Posterior vena cava (tissue), 2 donors: ENCODE measurements around the gene CCT6A. TPM values are rescaled to one million over a fixed set of nuclear protein-coding genes. Genes with fewer than 3 reads are reported as not detected.
A peak's percentile ranks its signal among the peaks of the same experiment; 100 is the strongest.
"Not testable (repeated sequence)": the region's sequence is repeated elsewhere in the genome, so short reads cannot be mapped to it uniquely, and the experiment has no call there.

Experiments used
- DNase-seq: peaks from one replicate; pipeline ENCODE4 v3.0.0-alpha.2; 2020; ENCODE audit warnings: low spot score
- intact Hi-C, 2 donors: fragments of 100-400 bp; cut with DNase I; formaldehyde crosslinking; loops; one replicate each; pipeline versions ENCODE4 v1.14.1 to v1.14.2; 2022 to 2023
- total RNA-seq, 2 donors: library from RNA; stranded (reverse); fragmentation: NEBNext Ultra II Directional; extraction: Animal tissue kit (Norgen Biotek cat#: 25700); gene quantifications; one replicate each; pipeline ENCODE4 v1.2.1, GENCODE V29; 2021
- donor health status: DM: yes; HTN: yes; CAD: no.
- donor health status: DM: yes; HTN: yes; CAD: no.

Gene CCT6A
- total RNA-seq, 2 donors from 2014 or later, result 75.9 to 87.9 TPM

DNA sequence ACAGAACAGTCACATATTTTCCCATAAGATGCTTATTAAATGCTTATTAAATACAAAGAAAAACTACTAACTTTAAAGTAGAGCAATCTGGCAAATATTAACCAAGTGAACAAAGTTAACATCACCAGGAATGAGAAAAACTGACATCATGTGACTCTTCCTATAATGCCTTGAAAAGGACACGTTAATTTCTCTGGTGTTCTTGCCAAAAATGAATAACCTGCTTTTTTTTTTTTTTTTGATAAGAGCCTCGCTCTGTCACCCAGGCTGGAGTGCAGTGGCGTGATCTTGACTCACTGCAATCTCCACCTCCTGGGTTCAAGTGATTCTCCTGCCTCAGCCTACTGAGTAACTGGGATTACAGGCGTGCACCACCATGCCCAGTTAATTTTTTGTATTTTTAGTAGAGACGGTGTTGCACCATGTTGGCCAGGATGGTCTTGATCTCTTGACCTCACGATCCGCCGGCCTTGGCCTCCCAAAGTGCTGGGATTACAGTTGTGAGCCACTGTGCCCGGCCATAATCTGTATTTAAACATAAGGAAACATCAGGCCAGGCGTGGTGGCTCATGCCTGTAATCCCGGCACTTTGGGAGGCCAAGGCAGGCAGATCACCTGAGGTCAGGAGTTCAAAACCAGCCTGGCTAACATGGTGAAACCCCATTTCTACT, 4.0 kb upstream of the CCT6A start:
- DNase-seq, result peak; percentile 47
- intact Hi-C loops, result not testable (repeated sequence)

DNA sequence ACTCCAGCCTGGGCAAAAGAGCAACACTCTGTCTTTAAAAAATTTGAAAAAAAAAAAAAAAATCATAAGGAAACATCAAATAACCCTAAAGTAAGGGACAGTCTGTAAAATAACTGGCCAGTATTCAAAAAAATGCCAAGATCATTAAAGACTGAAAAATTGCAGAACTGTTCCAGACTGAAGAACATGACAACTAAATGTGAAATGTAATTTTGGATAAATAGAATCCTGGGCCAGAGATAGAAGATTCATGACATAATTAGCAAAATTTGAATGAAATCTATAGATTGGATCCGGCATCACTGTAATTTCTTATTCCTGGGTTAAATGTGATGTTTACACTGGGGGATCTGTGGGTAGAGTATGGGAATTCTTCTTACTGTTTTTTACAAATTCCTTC, 3.3 kb upstream of the CCT6A start:
- intact Hi-C loops, result no loop called here
- DNase-seq, result no peak

DNA sequence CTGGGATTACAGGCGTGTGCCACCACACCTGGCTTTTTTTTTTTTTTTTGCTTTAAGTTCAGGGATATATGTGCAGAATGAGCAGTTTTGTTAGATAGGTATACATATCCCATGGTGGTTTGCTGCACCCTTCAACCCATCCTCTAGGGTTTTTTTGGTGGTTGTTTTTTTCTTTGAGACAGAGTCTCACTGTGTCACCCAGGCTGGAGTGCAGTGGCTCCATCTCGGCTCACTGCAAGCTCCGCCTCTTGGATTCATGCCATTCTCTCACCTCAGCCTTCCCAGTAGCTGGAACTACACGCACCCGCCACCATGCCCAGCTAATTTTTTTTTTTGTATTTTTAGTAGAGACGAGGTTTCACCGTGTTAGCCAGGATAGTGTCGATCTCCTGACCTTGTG, 2.8 kb upstream of the CCT6A start:
- intact Hi-C loops, result not testable (repeated sequence)
- peak; percentile 53 for DNase-seq

DNA sequence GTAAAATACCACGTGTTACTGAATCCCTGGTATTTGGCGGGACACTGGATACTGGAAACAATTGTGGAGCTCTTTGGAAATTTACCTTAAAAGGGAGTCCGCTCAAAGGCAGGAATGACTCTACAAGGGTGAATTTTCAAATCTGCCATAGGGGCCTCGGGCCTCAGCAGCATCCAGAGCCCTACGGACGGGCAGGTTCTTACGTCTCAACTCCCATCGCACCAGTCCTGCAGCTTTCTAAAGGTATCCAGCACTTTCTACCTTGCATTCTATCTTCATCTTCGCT, 569 bp upstream of the CCT6A start:
- no peak for DNase-seq
- intact Hi-C loops, result no loop called here

DNA sequence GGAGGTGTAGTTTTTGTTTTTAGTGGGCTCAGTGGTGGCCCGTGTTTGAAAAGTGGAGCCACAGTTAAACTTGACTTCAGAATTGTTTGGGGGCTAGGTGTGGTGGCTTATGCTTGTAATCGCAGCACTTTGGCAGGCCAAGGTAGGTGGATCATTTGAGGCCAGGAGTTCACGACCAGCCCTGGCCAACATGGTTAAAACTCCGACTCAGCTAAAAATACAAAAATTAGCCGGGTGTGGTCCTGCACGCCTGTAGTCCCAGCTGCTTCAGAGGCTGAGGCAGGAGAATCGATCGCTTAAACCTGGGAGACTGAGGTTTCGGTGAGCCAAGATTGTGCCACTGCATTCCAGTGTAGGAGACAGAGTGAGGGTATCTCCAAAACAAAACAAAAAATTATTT, 1.8 kb downstream of the CCT6A start:
- DNase-seq, result no peak
- intact Hi-C loops, result no loop called here

DNA sequence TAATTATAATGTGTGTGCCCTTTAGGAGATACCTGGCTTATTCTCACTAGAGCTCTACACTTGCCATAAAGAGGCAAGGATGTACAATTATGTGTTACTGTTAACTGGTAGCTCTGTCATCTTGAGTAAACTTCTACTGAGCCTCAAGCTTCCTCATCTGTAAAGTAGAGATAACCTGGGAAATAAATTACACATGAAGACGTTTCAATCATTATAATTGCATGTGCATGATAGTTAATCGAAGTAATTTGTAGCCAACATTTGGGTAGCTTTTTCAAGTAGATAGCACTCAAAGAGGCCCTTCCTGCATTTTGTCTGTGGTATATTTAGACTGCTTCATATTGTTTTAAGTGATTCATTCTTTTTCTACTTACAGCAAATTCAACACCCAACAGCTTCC, 2.4 kb downstream of the CCT6A start:
- no peak for DNase-seq
- intact Hi-C loops, result no loop called here

DNA sequence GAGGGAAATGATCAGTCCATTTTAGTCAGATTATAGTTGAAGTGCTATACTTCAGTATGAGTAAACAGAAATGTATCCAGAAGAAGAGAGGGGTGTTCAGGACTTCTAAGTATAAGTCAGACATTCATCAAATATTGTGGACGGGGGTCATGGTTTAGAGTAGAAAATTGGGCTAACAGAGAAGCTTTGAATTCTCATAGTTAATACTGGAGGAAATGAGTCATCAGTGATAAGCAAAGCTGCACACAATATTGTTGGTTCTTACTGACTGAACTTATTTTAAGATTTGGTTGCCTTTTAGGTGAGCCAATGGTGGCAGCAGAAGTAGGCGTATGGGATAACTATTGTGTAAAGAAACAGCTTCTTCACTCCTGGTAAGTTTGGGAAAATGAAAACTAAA, 10.8 kb downstream of the CCT6A start:
- DNase-seq, result no peak
- intact Hi-C loops, result no loop called here

DNA sequence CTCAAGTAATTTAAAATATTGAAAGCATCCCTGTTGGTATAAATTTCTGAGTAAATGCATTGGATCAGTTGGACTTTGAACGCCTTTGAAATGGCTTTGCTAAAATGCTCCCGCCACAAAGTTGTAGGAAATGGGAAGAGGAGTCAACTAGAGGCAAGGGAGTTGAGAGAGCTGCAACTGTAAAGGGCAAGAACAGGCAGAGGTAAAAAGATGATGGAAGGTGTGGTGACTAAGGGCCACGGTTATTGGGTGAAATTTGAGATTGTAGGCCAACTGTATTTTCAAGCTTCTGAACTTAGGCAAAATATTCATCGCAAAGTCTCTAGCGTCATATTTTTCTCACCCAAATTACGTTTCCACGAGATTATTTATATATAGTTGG, 11.9 kb downstream of the CCT6A start:
- DNase-seq, result no peak
- intact Hi-C loops, result no loop called here

DNA sequence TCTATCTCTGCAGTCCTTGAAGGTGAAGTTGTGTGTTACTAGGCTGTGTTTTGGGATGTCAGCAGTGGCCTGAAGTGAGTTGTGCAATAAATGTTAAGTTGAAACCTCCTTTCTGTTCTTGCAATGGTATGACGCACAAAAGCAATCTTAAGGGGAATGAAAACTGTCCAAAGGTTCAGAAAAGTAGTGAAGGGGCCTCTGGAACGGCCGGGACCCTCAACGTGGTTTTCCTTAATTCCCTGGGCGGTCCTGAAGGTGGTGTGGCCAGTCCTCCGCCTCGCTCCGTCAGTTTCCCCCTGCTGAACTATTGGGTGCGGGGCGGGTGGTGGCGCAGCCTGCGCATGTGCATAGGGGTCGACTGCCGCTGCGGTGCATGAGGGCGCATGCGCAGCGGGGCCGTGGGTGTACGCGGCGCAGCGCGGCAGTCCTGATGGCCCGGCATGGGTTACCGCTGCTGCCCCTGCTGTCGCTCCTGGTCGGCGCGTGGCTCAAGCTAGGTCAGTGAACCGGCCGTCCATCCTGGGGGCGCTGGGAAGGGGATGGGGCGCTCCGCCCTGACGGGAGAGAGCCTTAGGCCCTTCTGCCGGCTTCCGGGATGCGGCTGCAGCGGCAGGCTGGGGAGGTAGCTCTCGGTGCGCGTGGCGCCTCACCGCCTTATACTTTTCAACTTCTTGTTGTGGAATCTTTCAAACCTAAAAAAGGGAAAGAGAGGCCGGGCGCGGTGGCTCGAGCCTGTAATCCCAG, 12.5 kb downstream of the CCT6A start, which contains the start of gene SUMF2:
Gene SUMF2 (plus strand): TSS at position 405 of the 744 bp plus-strand sequence. CDS start 26 bp downstream, at position 431.
- intact Hi-C loops, result loop anchor here in 1 of 2 donors (2.0 kb wide), 1 partner anchor 53 kb away; no protein-coding TSS in a partner anchor

DNA sequence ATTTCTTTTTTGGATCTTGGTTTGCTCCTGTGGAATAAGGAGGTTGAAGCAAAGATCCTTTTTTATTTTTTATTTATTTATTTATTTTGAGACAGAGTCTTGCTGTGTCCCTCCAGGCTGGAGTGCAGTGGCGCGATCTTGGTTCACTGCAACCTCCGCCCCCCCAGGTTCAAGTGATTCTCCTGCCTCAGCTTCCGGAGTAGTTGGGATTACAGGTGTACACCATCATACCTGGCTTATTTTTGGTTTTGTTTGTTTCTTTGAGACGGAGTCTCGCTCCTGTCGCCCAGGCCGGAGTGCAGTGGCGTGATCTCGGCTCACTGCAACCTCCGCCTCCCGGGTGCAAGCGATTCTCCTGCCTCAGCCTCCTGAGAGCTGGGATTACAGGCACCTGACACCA, 14.8 kb downstream of the CCT6A start:
- DNase-seq, result peak; percentile 48

More for the DNA sequence above, 12.5 kb downstream of the CCT6A start, which contains the start of gene SUMF2:
- peak; percentile 97 for DNase-seq

DNA sequence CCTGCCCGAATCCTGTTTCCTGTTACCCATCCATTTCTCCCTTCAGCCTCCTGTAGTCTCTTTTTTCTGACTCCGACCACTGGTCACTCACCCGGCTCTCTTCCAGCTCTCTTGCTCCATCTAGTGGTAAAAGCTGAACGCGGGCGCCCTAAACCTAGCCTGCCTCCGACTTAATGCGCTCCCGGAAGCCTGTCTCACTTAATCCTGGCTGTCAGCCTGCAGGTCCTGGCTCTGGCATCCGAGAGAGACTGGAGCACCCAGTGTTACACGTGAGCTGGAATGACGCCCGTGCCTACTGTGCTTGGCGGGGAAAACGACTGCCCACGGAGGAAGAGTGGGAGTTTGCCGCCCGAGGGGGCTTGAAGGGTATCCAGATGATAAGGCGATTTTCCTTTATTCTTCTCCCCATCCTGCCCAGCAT, 22.8 kb downstream of the CCT6A start:
- peak; percentile 92 for DNase-seq
- intact Hi-C loops, result loop anchor here (5.0 to 10.0 kb wide), 2 partner anchors 72 to 110 kb away; partner anchors contain the start of gene NIPSNAP2 (in 1 of the 2)

More for the DNA sequence above, 14.8 kb downstream of the CCT6A start:
- intact Hi-C loops, result not testable (repeated sequence)

DNA sequence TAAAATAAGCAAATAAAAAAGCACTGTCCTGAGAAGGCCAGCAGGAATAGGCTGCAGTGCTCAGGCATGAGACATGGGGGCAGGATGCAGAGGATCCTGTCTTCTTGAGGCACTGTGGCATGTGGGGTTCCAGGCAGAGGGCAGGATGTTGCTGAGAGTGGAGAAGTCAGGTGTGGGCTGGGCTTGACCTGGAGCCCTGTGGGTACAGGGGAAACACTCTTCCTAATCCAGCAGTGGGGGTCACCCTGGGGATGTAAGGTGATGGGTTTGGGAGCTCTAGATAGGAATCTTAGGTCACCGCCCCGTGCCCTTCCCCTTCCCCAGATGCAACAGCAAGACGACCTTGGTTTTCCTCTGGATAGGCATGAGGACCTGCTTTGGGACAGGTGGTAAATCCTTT, 26.1 kb downstream of the CCT6A start:
- DNase-seq, result peak; percentile 63
- intact Hi-C loops, result loop anchor here in 1 of 2 donors (5.0 to 10.0 kb wide), 2 partner anchors 75 to 113 kb away; partner anchors contain the start of gene NIPSNAP2

DNA sequence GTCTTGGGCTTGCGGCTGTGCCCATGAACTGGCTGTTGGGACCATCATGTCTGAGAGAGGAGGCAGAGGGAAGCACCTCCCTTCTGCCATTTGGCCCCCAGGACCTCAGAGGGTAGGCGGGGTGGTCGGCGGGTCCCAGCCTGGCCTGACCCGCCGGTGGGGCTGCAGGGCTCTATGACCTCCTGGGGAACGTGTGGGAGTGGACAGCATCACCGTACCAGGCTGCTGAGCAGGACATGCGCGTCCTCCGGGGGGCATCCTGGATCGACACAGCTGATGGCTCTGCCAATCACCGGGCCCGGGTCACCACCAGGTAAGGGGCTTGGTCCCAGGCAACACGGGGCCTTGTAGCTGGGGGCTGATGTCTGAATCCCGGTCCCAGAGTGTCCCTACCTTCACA, 26.6 kb downstream of the CCT6A start:
- peak; percentile 68 for DNase-seq
- intact Hi-C loops, result loop anchor here in 1 of 2 donors (5.0 to 10.0 kb wide), 2 partner anchors 76 to 113 kb away; partner anchors contain the start of gene NIPSNAP2

DNA sequence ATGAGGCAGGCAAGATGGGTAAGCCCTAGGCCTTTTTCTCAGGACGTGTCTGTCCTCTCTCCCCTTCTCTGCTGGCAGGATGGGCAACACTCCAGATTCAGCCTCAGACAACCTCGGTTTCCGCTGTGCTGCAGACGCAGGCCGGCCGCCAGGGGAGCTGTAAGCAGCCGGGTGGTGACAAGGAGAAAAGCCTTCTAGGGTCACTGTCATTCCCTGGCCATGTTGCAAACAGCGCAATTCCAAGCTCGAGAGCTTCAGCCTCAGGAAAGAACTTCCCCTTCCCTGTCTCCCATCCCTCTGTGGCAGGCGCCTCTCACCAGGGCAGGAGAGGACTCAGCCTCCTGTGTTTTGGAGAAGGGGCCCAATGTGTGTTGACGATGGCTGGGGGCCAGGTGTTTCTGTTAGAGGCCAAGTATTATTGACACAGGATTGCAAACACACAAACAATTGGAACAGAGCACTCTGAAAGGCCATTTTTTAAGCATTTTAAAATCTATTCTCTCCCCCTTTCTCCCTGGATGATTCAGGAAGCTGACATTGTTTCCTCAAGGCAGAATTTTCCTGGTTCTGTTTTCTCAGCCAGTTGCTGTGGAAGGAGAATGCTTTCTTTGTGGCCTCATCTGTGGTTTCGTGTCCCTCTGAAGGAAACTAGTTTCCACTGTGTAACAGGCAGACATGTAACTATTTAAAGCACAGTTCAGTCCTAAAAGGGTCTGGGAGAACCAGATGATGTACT, 28.1 kb downstream of the CCT6A start:
- DNase-seq, result peak; percentile 91
- intact Hi-C loops, result loop anchor here in 1 of 2 donors (5.0 to 10.0 kb wide), 2 partner anchors 77 to 115 kb away; partner anchors contain the start of gene NIPSNAP2

DNA sequence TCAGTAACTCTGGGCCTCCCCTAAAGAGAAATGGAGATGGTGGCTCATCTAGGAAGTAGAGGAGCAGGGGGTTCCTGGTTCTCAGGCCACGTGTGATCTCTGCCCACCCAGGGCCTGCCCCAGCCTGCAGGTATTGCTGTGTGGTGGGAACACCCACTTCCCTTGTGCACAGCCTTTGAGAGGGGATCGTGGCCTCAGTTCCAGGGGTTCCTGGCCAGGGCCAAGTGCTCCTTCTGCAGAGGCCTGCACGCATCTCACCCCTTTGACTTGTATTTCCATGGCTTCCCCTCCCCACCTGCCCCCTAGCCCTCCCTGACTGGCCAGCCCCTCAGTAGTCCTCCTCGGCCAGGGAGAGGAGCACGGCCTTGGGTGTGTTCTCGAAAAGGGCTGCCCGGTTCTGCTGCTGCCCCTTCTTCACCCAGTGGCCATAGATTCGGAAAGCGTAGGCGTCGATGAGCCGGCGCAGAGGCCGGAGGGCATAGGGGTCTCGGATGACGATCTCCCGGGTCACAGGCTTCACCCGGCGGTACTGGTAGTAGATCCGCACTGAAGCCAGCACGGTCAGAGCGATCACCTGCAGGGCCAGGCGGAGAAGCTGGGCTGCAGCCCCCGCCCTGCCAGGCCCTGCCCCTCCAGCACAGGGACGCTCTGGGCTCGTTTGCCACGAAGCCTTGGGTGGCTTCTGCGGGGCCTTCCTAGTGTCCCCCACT, 29.3 kb downstream of the CCT6A start:
- DNase-seq, result peak; percentile 81
- intact Hi-C loops, result not testable (repeated sequence)

DNA sequence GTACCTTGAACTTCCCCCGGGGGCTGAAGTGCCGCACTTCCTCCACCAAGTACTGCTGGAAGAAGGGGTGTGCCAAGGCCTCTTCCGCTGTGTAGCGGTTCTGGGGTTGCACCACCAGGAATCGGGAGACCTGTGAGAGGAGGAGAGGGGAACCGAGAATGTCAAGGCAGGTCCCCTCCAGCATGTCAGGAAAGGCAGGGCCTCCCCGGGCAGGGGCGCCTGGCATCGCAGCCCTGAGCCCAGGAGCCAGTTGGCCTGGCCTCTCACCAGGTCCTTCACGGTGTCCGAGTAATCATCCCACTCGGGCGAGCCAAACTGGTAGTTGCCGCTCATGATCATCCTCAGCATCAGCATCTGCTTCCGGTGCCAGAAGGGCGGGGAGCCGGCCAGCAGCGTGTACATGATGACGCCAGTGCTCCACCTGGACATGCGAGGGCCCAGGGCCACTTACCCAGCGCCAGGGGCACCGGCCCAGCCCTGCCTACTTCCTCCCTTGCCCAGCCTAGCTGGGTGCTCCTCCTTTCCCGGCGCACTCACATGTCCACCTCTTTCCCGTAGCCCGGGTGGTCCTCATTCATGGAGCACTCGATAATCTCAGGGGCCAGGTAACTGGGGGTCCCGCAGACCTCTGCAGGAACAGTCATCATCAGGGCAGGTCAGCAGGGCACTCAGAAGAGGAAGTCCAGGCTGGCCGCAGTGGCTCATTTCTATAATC, 30.2 kb downstream of the CCT6A start:
- peak; percentile 72 for DNase-seq
- intact Hi-C loops, result no loop called here

DNA sequence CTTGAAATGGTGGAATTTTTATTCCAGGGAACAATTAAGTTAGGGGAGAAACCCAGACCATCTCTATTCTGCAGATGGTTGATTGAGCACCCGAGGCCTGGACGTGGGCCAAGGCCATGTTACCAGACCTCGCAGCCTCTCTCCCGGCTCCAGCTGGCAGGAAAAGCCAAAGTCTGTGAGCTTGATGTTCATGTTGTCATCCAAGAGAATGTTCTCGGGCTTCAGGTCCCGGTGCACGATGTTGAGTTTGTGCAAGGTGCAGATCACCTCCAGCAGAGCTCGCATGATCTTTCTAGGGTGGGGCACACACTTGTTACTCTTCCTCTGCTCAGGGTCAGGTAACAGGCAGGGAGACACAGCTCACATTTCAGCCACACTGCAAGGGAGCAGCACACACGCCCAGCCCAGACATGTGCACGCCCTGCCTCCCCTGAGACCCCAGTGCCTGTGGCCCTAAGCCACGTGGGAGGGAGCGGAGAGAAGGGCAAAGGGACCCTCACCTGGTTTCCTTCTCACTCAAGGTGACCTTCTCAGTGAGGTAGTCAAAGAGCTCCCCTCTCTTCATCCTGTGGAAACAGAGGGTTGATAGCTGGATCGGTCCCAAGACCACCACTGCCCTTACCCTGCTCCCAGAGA, 31.7 kb downstream of the CCT6A start:
- peak; percentile 84 for DNase-seq
- intact Hi-C loops, result no loop called here

DNA sequence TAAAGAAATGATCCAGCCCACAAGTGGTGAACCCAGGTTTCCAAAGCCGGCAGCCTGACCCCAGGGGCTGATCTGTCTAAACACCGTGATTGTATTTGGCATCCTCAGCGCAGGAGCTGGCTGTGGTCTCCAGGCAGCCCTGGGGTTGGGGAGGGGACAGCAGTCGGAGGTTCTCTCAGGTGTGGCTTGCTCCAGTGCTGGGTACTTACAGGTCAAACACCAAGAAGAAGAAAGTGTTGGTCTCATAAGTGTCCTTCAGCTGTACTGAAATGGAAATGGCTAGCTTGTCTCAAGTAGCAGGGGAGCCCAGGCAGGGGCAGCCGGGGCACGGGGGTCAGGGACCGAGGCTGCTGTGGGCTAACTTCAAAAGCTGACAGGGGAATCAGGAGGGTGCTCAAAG, 35.2 kb downstream of the CCT6A start:
- intact Hi-C loops, result no loop called here
- peak; percentile 58 for DNase-seq
